ENCODE data around the gene RAP1GAP2.

DNA sequence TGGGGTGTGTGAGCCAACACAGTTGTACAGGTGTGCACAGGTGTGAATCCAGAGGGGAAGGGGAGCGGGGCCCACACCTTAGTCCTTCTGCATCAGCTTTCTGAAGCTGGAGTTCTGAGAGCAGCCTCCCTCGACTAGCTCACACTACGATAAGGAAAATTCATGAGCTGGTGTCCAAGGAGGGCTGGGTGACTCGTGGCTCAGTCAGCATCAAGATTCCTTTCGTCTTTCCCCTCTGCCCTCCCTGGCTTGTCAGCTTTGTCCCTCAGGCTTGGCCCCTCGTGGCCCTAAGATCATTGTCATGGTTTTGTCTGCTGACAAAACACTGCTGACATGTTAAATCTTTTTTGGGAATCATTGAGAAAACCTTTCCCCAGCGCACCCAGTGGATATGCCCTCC, 219.7 kb downstream of the RAP1GAP2 start:
- TF ChIP-seq, protein P1, sequence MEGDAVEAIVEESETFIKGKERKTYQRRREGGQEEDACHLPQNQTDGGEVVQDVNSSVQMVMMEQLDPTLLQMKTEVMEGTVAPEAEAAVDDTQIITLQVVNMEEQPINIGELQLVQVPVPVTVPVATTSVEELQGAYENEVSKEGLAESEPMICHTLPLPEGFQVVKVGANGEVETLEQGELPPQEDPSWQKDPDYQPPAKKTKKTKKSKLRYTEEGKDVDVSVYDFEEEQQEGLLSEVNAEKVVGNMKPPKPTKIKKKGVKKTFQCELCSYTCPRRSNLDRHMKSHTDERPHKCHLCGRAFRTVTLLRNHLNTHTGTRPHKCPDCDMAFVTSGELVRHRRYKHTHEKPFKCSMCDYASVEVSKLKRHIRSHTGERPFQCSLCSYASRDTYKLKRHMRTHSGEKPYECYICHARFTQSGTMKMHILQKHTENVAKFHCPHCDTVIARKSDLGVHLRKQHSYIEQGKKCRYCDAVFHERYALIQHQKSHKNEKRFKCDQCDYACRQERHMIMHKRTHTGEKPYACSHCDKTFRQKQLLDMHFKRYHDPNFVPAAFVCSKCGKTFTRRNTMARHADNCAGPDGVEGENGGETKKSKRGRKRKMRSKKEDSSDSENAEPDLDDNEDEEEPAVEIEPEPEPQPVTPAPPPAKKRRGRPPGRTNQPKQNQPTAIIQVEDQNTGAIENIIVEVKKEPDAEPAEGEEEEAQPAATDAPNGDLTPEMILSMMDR (IDR thresholded peaks at IDR 0.05), result no peak
- TF ChIP-seq POLR2A (IDR thresholded peaks at IDR 0.05) (no peak), POLR2AphosphoS5 (IDR thresholded peaks at IDR 0.05) (no peak)
